GM13977 (cell line): ENCODE results near the gene KCTD21.

Experiments used
- DNase-seq: peaks from one replicate; pipeline ENCODE4 v3.0.0; 2012; ENCODE audit warnings: low spot score
- in situ Hi-C: fragments of 300-500 bp; cut with MboI; formaldehyde crosslinking; loops from one replicate; pipeline ENCODE4 v1.12.0; 2022; ENCODE audit warnings: low sequenced_read_pairs, low pct_unique_long_range_greater_than_20kb, mixed read lengths, inconsistent platforms; ENCODE audit not compliant: unreplicated experiment
- TF ChIP-seq, protein P1 (sequence below): IDR thresholded peaks from 2 replicates; pipeline ENCODE4 v1.5.1; 2012; ENCODE audit warnings: mild to moderate bottlenecking, control low read depth; ENCODE audit not compliant: insufficient read depth; ENCODE audit errors: extremely low read depth, missing control alignments

Gene KCTD21

GRCh38 chr11:78217650-78218541 is 29.5 kb upstream of the KCTD21 start:
- in situ Hi-C loops, result no loop called here
- TF ChIP-seq, protein P1, sequence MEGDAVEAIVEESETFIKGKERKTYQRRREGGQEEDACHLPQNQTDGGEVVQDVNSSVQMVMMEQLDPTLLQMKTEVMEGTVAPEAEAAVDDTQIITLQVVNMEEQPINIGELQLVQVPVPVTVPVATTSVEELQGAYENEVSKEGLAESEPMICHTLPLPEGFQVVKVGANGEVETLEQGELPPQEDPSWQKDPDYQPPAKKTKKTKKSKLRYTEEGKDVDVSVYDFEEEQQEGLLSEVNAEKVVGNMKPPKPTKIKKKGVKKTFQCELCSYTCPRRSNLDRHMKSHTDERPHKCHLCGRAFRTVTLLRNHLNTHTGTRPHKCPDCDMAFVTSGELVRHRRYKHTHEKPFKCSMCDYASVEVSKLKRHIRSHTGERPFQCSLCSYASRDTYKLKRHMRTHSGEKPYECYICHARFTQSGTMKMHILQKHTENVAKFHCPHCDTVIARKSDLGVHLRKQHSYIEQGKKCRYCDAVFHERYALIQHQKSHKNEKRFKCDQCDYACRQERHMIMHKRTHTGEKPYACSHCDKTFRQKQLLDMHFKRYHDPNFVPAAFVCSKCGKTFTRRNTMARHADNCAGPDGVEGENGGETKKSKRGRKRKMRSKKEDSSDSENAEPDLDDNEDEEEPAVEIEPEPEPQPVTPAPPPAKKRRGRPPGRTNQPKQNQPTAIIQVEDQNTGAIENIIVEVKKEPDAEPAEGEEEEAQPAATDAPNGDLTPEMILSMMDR, result no peak

GRCh38 chr11:78216571-78217287 is 28.3 kb upstream of the KCTD21 start:
- no peak for DNase-seq
- TF ChIP-seq, protein P1, result no peak
- in situ Hi-C loops, result no loop called here

More at GRCh38 chr11:78217650-78218541, 29.5 kb upstream of the KCTD21 start:
- DNase-seq, result no peak

DNA sequence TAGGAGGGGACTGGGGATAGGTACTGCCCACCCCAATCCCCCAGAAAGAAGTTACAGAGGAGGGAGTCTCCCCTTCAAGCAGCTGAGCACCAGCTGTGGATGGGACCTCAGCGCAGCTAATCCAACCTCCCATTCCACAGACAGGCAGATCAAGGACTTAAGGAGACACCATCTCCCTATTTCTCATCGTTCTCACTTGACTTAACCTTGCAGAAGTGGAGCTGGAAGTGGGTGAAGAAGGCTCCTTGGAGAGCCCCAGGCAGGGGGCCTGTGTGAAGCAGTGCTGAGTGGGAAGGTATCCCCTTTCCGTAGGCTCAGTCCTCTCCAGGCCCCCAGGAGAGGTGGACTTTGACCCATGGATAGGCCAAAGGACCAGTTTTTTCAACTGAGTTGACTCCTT is 27.6 kb upstream of the KCTD21 start:
- TF ChIP-seq, protein P1, result no peak
- no peak for DNase-seq
- in situ Hi-C loops, result no loop called here

DNA sequence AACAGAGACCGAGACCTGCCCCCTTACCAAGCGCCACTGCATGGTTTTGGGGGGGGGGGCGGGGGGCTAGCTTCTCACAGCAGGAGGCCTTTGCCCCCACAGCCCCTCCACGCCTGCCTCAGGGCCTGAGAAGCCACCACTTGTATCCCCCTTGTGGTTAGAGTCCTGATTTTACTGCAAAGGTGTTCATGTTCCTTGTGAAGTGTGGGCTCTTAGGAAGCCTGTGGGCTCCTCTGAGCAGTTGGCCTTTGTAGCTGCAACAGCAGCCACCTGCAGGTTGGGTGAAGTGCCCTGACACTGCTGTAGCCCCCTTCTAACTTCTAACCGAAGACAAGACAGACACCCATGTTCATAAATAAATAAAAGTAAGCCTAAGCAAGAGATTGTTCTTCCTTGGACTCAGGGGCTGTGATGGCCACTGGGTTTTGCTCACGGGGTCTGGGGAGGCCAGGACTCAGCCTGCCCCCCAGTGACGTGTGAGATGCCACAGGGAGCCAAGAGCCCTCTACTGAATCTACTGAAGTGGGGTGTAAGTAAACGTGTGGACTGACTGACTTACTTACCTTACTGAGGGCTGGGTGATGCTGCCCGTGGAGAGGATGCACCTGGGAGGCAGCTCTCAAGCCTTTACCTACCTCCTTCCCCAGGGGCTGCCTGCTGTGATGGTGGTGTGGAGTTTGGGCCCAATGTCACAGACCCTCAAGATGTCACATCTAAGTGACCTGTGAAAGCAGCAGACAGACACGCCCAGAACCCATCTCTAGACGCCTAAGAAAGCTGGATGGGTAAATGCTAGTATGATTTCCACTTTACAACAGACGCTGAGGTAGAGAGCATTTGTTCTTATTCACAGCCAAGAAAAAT is 26.1 kb upstream of the KCTD21 start:
- DNase-seq, result no peak
- in situ Hi-C loops, result no loop called here
- TF ChIP-seq, protein P1, result no peak

DNA sequence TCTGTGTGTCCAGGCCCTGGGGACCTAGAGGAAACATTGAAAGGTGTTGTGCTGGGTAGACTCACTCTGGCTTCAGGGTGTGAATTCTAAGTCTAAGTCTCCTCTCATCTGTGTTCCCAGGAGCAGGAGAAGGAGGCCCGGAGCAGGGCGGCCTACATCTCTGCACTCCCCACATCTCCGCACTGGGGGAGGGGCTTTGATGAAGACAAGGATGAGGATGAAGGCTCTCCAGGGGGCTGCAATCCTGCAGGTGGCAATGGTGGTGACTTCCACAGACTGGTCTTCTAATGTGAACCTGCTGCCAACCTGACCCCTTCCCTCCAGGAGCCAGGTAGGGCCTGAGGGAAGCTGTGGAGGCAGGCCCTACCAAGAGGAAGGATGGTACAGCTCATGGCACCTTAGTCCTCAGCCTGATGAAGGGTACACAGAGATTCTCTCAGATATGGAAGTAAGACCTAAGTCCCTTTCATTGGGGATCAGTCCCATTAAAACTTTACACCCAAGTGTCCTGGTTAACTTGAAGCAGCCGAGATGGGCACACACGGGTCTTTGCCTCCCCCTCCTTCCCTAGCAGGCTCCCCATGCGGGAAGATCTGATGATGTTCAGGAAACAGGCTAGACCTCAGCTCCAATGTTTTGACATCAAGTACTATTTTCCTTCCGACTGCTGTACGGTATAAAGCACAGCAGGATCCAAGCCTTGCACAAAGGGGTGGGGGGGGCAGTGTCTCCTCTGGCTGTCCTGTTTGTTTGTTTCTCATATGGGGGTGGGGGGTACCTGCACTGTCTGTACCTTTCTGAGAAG is 25.3 kb upstream of the KCTD21 start:
- no peak for DNase-seq
- TF ChIP-seq, protein P1, result no peak
- in situ Hi-C loops, result no loop called here
